GM18511 (cell line): ENCODE results near the gene TRIP10.
"Not testable (repeated sequence)": the region's sequence is repeated elsewhere in the genome, so short reads cannot be mapped to it uniquely, and the experiment has no call there.

ENCODE experiments used
- ATAC-seq: cut with Tn5 transposase; IDR thresholded peaks from one replicate; pipeline ENCODE4 v1.9.1; 2021; ENCODE audit warnings: mild to moderate bottlenecking, moderate library complexity; ENCODE audit not compliant: unreplicated experiment

Gene TRIP10

DNA sequence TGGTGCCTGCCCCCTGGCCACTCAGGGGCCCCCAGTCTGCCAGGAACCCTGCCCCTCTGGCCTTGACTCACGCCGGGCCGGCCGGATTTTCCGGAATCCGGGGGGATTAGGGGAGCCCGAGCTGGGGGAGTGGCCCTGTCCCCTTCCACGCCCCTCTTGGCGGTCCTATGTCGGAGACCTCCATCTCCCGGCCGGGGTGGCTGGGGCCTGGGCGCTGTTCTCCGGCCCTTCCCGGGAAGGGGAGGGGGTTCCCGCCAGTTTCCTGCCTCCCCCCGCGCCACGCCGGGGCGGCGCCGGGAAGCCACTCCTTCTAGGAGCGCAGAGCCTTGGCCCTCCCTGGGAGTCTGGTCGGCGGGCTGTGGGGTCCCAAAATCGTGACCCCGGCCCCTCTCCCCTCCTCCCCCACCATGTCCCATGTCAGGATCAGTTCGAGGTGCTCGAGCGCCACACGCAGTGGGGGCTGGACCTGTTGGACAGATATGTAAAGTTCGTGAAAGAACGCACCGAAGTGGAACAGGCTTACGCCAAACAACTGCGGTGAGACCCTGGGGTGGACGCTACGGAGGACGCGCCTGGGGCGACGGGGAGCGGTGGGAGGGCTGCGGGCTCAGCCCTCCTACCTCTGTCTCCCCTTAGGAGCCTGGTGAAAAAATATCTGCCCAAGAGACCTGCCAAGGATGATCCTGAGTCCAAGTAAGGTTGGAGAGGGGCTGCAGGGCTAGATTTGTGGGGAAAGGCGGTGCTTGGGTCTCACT lies 1.3 kb downstream of the TRIP10 start:
- no peak for ATAC-seq

DNA sequence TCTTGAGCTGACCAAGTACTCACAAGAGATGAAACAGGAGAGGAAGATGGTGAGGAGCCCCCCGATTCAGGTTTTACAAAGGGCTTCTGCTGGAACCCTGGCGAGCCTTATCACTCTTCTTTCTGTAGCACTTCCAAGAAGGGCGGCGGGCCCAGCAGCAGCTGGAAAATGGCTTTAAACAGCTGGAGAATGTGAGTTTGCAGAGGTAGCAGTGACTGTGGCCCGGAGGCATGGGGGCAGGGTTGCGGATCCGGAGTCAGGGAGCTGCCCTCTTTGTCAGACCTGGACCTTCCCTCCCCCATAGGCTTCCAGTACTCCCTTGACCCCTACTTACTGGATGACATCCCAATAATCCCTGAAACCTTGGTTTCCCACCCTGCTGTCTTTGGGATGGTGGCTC lies 3.6 kb downstream of the TRIP10 start:
- no peak for ATAC-seq

DNA sequence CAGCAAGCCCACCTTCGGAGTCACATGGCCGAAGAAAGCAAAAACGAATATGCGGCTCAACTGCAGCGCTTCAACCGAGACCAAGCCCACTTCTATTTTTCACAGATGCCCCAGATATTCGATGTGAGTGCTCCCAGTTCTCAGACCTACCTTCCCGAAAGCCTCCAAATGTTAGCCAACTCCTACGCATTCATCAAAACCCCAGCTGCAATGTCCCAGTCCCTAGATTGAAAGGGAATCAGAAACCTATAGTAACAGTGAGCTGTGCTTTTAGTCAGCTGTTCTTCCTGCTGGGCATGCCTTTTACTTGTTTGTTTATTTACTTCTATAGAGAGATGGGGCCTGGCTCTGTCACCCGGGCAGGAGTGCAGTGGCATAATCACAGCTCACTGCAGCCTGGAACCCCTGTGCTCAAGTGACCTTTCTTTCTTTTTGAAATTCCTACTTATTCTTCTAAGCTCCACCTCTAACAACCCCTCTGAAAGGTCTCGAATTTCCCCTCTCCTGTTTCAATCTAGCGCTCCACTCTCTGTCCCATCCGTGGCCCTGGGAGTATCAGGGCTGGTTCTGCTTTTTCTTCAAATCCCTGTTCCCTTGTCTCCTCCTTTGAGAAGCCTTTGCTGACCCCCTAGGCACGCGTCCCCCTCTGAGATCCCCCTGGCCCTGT lies 4.4 kb downstream of the TRIP10 start:
- no peak for ATAC-seq

DNA sequence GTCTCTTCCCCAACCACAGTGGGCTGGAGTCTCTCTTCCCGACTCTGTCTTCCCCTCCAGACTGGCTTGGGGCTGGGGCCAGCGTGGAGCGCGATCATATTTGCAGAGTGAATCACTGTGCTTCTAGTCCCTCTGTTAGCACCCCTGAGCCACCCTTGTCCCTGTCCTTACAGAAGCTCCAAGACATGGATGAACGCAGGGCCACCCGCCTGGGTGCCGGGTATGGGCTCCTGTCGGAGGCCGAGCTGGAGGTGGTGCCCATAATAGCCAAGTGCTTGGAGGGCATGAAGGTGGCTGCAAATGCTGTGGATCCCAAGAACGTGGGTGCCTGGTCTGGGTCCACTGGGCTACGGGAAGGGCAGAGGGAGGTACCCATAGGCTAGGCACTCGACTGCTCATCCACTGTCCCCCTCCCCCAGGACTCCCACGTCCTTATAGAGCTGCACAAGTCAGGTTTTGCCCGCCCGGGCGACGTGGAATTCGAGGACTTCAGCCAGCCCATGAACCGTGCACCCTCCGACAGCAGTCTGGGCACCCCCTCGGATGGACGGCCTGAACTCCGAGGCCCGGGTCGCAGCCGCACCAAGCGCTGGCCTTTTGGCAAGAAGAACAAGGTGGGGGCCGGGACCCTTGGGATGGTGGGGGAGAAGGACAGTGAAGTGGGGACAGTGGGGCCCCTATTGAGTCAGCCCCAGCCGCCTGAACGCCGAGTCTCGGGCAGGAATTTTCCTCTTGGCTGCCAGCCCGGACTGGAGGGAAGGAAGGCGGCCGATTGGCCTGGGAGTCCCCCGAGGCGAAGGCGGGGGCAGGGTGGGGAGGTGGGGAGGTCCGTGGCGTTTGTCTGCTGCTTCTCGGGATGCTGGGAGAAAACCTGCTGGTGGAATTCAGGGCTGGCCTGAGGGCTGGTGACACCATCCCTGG lies 5.2 kb downstream of the TRIP10 start:
- no peak for ATAC-seq

DNA sequence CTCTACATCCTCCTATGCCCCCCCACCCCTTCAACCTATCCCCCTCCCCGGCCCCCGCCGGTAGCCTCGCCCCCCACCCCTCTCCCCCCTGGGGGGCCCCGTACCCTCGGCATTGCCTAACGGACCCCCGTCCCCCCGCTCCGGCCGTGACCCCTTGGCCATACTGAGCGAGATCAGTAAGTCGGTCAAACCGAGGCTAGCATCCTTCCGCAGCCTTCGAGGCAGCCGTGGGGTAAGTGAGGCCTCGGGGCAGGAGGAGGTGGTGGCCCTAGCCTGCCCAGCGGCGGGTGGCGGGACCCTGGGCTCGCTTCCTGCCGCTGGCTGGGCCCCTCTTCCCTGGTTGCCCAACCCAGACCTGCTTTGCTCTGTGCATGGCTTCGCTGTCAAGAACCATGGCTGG lies 6.5 kb downstream of the TRIP10 start:
- no peak for ATAC-seq

DNA sequence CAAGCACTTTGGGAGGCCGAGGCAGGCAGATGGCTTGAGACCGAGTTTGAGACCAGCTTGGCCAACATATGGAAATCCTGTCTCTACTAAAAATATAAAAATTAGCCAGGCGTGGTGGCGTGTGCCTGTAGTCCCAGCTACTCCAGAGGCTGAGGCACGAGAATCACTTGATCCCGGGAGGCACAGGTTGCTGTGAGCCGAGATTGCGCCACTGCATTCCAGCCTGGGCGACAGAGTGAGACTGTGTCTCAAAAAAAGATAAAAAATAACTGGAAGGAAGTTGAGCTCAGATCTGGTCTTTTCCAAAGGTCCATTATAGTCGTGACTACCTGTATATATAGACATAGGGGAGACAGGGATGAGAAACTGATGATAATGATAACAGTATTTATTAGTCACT lies 9.1 kb downstream of the TRIP10 start:
- not testable (repeated sequence) for ATAC-seq

DNA sequence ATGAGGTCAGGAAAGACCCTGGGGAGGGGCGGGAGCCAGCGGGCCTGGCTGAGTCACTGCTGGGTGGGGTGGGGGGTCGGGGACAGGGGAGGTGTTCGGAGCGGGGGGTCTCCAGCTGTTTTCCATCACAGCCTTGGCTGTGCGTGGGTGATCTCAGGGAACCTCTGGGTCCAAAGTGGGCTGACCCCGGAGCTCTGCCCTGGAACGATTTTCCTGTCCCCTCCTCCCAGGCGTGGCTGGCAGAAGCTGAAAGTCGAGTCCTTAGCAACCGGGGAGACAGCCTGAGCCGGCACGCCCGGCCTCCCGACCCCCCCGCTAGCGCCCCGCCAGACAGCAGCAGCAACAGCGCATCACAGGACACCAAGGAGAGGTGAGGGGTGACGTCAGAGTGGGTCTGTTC lies 10.6 kb downstream of the TRIP10 start:
- no peak for ATAC-seq

DNA sequence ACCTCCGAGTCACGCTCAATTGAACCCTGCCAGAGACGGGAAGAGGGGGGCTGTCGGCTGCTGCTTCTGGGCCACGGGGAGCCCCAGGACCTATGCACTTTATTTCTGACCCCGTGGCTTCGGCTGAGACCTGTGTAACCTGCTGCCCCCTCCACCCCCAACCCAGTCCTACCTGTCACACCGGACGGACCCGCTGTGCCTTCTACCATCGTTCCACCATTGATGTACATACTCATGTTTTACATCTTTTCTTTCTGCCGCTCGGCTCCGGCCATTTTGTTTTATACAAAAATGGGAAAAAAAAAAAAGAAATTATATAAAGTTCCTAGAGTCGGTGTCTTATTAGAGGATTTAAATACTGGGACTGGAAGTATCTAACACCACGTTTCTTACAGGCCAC lies 11.7 kb downstream of the TRIP10 start:
- ATAC-seq: no peak

DNA sequence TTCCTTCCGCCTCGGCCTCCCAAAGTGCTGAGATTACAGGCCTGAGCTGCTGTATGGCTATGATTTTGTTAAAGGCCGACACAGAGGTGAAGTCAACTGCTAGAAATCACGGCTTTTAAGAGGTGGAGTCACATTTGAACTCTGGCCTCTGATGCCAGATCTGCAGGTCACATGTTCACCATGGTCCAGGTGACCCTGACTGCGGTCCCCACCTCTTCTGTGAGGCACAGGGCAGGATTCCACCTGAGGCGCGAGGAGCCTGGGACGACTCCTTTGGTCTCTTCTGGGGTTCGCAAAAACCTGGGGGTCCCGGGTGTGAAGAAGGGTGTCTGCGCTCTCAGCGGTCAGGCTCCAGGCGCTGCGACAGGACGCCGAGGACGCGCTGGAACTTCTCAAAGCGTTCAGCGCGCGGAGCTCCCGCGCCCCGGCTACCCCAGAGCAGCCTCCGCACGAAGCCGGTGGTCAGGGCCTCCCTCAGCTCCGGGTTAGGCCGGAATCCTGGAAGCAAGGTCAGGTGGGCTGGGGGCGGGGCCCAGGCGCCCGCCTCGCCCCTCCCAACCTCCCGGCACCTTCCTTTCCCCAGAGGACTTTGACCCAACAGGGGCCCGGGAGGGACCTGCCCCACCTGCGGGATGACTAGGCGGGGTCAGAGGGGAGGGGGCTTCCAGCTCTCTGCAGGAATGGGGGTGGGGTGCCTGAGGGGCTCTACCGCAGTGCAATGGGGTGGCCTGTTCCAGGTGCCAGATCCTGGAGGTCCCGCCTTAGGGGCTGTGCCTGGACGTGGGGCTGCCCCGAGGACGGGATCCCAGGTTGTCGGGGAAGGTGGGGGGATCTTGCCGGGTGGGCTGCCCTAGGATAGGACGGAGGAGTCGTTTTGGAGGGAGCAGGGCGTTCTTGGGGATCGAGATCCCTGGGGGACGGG lies 13.0 kb downstream of the TRIP10 start:
- ATAC-seq: no peak

DNA sequence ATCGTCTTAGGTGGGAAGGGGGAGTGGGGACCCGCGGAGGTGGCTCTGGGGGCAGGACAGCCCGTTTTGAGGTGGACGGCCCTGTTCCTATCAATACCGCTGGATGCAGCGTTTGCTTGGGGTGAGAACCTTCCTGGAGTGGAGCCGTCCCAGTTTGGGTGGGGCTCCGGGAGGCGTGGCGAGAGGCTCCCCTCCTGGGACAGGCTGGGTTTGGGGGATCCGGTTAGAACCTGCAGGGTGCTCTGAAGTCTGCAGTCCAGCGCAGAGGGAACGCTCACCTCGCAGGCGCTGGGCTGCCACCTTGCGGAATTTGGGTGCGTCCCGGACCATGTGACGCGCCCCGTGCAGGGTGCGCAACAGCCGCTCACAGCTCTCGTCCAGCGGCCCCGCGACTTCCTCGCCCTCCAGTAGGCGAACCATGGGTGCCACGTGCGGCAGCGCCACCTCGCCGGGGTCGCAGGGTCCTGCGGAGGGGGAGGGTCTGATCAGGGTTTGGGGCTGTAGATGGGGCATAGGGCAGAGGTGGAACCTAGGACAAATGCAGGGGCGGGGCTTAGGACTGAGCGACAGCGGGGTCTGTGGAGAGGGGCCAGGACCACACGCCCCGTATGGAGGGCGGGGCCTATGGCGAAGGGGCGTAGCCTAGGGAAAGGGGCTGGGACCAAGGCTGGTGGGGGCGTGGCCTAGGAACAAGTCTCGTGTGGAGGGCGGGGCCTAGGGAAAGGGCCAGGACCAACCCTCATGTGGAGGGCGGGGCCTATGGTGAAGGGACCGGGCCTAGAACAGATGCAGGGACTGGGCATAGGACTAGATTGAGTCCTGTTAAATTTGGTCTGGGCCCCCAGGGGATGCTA lies 13.9 kb downstream of the TRIP10 start:
- ATAC-seq: peak; percentile 89

DNA sequence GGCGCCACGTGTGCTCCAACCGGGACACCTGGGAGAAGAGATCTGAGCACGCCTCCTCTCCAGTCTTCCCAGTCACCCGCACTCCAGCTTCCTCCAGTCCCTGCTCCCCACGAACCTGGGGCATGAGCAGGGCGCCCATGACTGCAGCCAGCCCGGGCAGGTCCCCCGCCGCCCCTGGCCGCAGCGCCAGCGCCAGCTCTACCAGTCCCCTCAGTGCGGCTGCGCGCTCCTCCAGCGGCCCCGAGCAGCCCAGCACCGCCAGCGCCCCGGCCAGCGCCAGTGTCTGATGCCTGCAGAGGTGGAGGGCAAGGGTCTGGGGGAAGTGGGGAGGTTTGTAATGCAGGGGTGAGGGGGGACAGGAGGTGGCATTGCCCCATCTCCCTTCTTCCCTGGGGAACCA lies 14.7 kb downstream of the TRIP10 start:
- ATAC-seq: no peak

DNA sequence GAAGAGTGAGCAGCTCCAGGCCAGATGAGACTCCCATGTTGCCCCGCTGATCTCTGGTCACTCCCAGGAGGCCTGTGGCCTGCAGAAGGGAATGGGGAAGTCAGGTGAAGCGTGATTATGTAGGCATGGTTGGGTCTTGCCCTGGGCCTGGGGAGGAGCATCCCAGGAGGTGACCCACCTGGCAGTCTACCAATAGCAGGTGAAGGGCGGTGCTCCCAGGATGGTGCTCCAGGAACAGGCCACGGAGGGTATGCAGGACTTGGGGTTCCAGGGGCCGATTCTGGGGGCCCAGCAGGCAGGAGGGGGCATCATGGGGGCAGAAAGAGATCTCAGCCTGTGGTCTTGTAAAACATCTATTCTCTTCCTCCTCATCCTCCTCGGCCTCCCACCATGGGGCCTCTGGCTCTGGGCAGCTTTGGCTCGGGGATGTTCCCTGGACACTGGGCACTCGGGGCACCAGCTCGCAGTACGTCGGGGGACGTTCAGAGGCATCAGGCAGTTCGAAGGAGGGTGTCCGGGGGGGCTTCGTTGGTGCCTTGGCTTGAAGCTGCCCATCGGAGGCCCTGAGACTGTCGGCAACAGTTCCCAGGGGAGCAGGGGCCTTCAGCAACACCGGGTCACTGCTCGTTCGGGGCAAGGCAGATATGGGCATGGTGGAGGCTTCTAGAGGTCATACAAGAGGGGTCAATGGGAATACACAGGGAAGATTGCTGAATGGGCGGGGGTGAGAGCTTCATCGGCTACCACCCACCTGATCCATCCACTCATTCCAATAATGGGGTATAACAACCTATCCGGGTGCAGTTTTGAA lies 15.4 kb downstream of the TRIP10 start:
- no peak for ATAC-seq

DNA sequence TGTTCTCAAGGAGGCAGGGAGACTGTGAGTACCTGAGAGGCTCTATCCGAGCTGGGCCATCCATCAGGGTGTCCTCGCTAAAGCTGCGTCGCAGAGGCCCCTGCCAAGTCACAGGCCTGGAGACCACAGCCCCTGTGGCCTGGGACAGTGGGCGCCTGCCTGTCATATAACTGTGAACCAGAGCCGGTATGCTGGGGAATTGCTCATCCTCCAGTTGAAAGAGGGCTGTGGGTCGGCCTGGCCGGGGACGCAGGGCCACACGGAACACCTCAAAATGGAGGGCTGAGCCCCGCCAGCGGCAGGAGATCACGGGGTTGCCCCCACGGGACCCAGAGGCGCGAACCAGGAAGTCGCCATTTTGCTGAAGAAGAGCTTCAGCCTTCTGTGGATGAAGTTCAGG lies 21.1 kb downstream of the TRIP10 start:
- ATAC-seq: no peak

DNA sequence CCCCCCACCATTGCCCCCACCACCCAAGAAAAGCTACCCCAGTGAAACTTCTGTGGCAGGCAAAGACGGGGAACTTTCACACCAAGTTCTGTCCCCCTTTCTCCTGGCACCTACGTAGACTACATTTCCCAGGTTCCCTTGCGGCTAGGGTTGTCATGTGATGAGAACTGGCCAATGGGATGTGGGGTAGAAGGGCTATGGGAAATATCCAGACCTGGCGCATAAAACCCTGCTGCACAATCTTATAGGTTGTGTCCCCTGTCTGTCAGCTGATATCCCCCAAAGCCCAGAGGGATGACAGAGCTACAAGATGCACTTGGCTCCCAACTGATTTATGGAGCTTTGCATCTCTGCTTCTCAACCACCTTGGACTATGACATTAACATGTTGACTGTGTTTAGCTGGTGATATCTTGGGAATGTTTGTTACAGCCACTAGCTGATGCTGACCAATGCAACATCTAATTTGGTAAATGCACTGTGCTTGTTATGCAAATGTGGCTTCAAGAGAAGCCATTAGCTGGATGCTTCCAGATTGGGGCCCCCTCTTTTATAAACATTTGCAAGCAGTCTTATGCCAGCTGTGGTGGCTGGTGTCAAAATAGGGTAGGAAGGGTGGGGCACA lies 21.7 kb downstream of the TRIP10 start:
- ATAC-seq: no peak

DNA sequence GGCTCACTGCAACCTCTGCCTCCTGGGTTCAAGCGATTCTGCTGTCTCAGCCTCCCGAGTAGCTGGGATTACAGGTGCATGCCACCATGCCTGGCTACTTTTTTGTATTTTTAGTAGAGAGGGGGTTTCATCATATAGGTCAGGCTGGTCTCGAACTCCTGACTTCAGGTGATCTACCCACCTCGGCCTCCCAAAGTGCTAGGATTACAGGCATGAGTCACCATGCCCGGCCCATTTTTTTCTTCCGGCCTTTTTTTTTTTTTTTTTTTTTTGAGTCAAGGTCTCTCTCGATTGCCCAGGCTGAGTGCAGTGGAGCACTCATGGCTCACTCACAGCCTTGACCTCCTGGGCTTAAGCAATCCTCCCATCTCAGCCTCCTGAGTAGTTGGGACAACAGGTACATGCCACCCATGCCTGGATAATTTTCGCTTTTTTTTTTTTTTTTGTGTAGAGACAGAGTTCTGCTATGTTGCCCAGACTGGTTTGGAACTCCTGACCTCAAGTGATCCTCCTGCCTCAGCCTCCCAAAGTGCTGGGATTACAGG lies 22.8 kb downstream of the TRIP10 start:
- not testable (repeated sequence) for ATAC-seq

DNA sequence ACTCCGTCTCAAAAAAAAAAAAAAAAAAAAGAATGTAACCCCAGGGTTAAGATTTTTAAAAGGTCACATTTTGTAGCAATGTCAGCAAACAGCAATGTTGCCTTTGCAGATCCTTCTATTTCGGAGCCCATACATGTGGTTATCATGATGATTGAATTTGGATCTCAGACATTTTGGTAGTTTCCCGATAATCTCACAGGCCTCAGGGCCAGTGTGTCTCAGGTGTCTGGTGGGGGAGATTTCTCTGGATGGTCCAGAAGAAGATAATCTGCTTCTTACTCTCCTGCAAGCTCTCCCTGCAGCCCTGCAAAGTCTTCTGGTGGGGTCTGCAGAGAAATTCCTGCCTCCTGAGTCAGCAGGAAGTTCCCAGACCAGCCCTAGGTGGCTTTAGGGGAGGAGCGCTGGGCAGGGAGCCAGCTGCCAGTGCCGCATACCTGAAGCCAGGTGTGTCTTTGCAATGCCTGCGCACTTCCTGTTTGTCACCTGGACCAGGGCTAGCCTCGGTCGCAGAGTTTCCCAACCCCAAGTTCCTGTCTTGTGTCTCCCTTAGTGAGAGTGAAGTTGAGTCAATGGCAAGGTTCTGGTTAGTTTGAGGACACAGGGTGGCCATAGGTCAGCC lies 26.4 kb downstream of the TRIP10 start:
- no peak for ATAC-seq

DNA sequence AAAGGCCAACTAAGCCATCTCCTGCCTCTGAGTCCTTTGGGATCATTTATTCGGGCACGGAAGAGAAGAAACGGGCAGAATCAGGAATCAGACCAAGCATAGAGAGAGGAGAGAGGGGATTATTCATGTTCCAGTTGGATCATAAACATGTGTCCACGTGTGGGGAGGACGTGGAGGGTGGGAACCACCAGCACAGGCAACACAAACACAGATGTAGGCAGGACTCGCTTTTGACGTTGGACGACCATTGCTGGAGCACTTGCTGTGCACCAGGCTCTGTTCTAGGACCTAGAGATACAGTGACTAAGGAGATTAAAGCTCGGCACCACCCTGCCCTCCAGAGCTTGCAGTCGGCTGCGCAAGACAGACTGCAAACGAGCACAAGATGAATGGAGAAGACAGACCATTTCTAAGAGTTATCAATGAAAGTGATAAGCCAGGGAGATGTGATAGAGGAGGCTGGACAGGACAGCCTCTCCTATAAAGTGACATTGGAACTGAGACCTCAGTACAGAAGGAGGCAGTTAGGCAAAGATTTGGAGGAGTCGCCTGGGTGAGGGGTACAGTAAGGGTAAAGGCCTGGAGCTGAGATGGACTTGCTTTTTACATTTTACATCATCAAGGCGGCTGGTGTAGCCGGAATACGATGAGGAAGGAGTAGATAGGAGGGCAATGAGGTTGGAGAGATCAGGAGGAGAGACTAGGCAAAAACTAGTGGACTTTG lies 27.0 kb downstream of the TRIP10 start:
- no peak for ATAC-seq
